Motor neuron (in vitro differentiated cells): ENCODE data around the gene MRAP2. TPM values are rescaled to one million over a fixed set of nuclear protein-coding genes. Genes with fewer than 3 reads are reported as not detected.

Experiments used
- ATAC-seq, 8 experiments: fragments of 200-7000 bp; cut with Tn5 transposase; replicated peaks in 6 of 8; 2 replicates each; pipeline ENCODE4 v1.8.0; 2021; ENCODE audit warnings: mild to moderate bottlenecking in 8 of 8, moderate library complexity in 8 of 8
- H3K27ac ChIP-seq, 2 donors: fragments of 250-450 bp; sonication (Bioruptor Pico); 2 replicates each; pipeline ENCODE4 v1.9.0; 2021; ENCODE audit warnings: antibody characterized with exemption in 2 of 2, mild to moderate bottlenecking in 2 of 2, moderate library complexity in 1 of 2
- H3K4me1 ChIP-seq, 2 donors: fragments of 250-450 bp; sonication (Bioruptor Pico); replicated peaks in 1 of 2; 2 replicates each; pipeline ENCODE4 v1.6.1; 2021; ENCODE audit warnings: antibody characterized with exemption in 2 of 2, mild to moderate bottlenecking in 2 of 2, moderate library complexity in 1 of 2
- H3K4me3 ChIP-seq, 5 donors: fragments of 250-450 bp; sonication (Bioruptor Pico); 2 replicates each; pipeline ENCODE4 v1.9.0; 2021; ENCODE audit warnings: antibody characterized with exemption in 5 of 5, mild to moderate bottlenecking in 5 of 5, moderate library complexity in 4 of 5
- WGBS, 10 experiments: fragments of 450-650 bp; shearing (Covaris generic); methylation state at CpG; one replicate each; pipeline ENCODE4 v1.0.0; 2022; 5-methylcytosine and 5-hydroxymethylcytosine counted together
- in situ Hi-C, 9 experiments: fragments of 400-800 bp; cut with MboI; loops; one replicate each; pipeline ENCODE4 v1.15.0; 2021; ENCODE audit warnings: low sequenced_read_pairs in 9 of 9, low pct_unique_long_range_greater_than_20kb in 2 of 9; ENCODE audit not compliant: unreplicated experiment in 9 of 9
- total RNA-seq, 8 experiments: library from RNA; unstranded; fragments of 300-600 nt; gene quantifications; 2 replicates each; pipeline versions ENCODE4 v1.2.3 to v1.2.4, GENCODE V29; 2022

MRAP2 gene
- 10 to 100 TPM in 1 of 8 experiments, 1 to 10 TPM in 4, under 1 TPM in 2, not detected in 1; 0.63 to 10.8 (median 1.8) TPM for total RNA-seq

- Histone ChIP-seq H3K4me3 (peak within 1 kb of the TSS; percentile 46 to 81 (median 60)), H3K27ac (no peak within 1 kb of the TSS), H3K4me1 (peaks cover 3 to 8% of the 10 kb centered on the region in 2 donors)
- WGBS, 10 experiments: 0 to 30% (median 0%) methylated on average over 1 to 14 of the region's 78 CpGs; no CpG with 5 or more reads in 2 of the 10 experiments
- in situ Hi-C loops: no loop called here
- peak; percentile 88 to 94 (median 90) for ATAC-seq
Observed at GRCh38 chr6:84033523-84034451, at the start of gene MRAP2. Gene MRAP2 (plus strand): TSS chr6:84033772. CDS start chr6:84055319, 21,547 bp downstream.

- Histone ChIP-seq H3K27ac (no peak overlapping the region), H3K4me1 (no peaks in the 10 kb centered on the region), H3K4me3 (no peak overlapping the region)
- 20 to 86% (median 45%) methylated on average over 1 of the region's 1 CpG; no CpG with 5 or more reads in 2 of the 10 experiments for WGBS, 10 experiments
- no peak for ATAC-seq
- in situ Hi-C loops: no loop called here
Observed at GRCh38 chr6:83984411-83984810, 49.2 kb upstream of the MRAP2 start.

GRCh38 chr6:83985308-83985713, 48.3 kb upstream of the MRAP2 start:
- Histone ChIP-seq H3K27ac (no peak overlapping the region), H3K4me1 (no peaks in the 10 kb centered on the region), H3K4me3 (no peak overlapping the region)
- 31 to 100% (median 93%) methylated on average over 1 of the region's 1 CpG; no CpG with 5 or more reads in 1 of the 10 experiments for WGBS, 10 experiments
- ATAC-seq: no peak
- in situ Hi-C loops: no loop called here

- no peak for ATAC-seq
- Histone ChIP-seq H3K4me3 (no peak overlapping the region), H3K4me1 (no peaks in the 10 kb centered on the region), H3K27ac (no peak overlapping the region)
- in situ Hi-C loops: no loop called here
Observed at GRCh38 chr6:83985715-83986114, 47.9 kb upstream of the MRAP2 start.

- no peak overlapping the region for H3K4me3 ChIP-seq
- H3K27ac ChIP-seq: no peak overlapping the region
- ATAC-seq: no peak
- in situ Hi-C loops: no loop called here
- peaks cover 7 to 10% of the 10 kb centered on the region in 2 donors for H3K4me1 ChIP-seq
Observed at GRCh38 chr6:83998021-83998584, 35.5 kb upstream of the MRAP2 start.

GRCh38 chr6:84001119-84001518, 32.5 kb upstream of the MRAP2 start:
- no peak for ATAC-seq
- Histone ChIP-seq H3K27ac (no peak overlapping the region), H3K4me1 (peaks cover 17 to 19% of the 10 kb centered on the region in 2 donors), H3K4me3 (no peak overlapping the region)
- in situ Hi-C loops: no loop called here
- WGBS, 10 experiments: 36 to 100% (median 96%) methylated on average over 1 to 3 of the region's 3 CpGs; no CpG with 5 or more reads in 3 of the 10 experiments

- 0 to 100% (median 82%) methylated on average over 1 to 2 of the region's 2 CpGs for WGBS, 10 experiments
- Histone ChIP-seq H3K4me3 (no peak overlapping the region), H3K4me1 (peaks cover 17 to 19% of the 10 kb centered on the region in 2 donors), H3K27ac (no peak overlapping the region)
- in situ Hi-C loops: no loop called here
- ATAC-seq: no peak
Observed at GRCh38 chr6:84002226-84002625, 31.3 kb upstream of the MRAP2 start.

GRCh38 chr6:84003131-84003530, 30.4 kb upstream of the MRAP2 start:
- Histone ChIP-seq H3K27ac (no peak overlapping the region), H3K4me3 (no peak overlapping the region), H3K4me1 (peaks cover 17 to 19% of the 10 kb centered on the region in 2 donors)
- in situ Hi-C loops: no loop called here
- peak in 5 of 8 experiments; percentile 89 to 96 (median 94) for ATAC-seq
- WGBS, 10 experiments: 0 to 25% (median 5%) methylated on average over 1 of the region's 1 CpG; no CpG with 5 or more reads in 4 of the 10 experiments

GRCh38 chr6:84003654-84004053, 29.9 kb upstream of the MRAP2 start:
- 5 to 72% (median 51%) methylated on average over 1 to 4 of the region's 4 CpGs for WGBS, 10 experiments
- H3K4me3 ChIP-seq: no peak overlapping the region
- H3K4me1 ChIP-seq: peaks cover 17 to 19% of the 10 kb centered on the region in 2 donors
- in situ Hi-C loops: no loop called here
- H3K27ac ChIP-seq: no peak overlapping the region
- peak in 5 of 8 experiments; percentile 8 to 52 (median 42) for ATAC-seq

- in situ Hi-C loops: no loop called here
- no peak for ATAC-seq
- Histone ChIP-seq H3K27ac (no peak overlapping the region), H3K4me1 (peaks cover 7 to 14% of the 10 kb centered on the region in 2 donors), H3K4me3 (no peak overlapping the region)
- 0 to 92% (median 82%) methylated on average over 1 to 4 of the region's 5 CpGs for WGBS, 10 experiments
Observed at GRCh38 chr6:84007871-84008270, 25.7 kb upstream of the MRAP2 start.

GRCh38 chr6:84013354-84013753, 20.2 kb upstream of the MRAP2 start:
- in situ Hi-C loops: no loop called here
- whole genome bisulfite sequencing, 10 experiments: 25 to 93% (median 85%) methylated on average over 1 to 2 of the region's 2 CpGs

GRCh38 chr6:84013931-84014330, 19.6 kb upstream of the MRAP2 start:
- Histone ChIP-seq H3K27ac (no peak overlapping the region), H3K4me3 (no peak overlapping the region), H3K4me1 (peaks cover 0 to 4% of the 10 kb centered on the region in 2 donors)
- in situ Hi-C loops: no loop called here
- WGBS, 10 experiments: 29 to 100% (median 77%) methylated on average over 1 to 3 of the region's 3 CpGs; no CpG with 5 or more reads in 1 of the 10 experiments
- ATAC-seq: peak in 1 of 8 experiments; percentile 8

More at GRCh38 chr6:84013354-84013753, 20.2 kb upstream of the MRAP2 start:
- no peak overlapping the region for H3K27ac ChIP-seq
- no peak for ATAC-seq
- no peak overlapping the region for H3K4me3 ChIP-seq
- H3K4me1 ChIP-seq: peaks cover 0 to 4% of the 10 kb centered on the region in 2 donors

GRCh38 chr6:84016029-84016428, 17.5 kb upstream of the MRAP2 start:
- peak in 1 of 8 experiments; percentile 57 for ATAC-seq
- 20 to 80% (median 44%) methylated on average over 1 of the region's 1 CpG; no CpG with 5 or more reads in 3 of the 10 experiments for WGBS, 10 experiments
- Histone ChIP-seq H3K27ac (no peak overlapping the region), H3K4me1 (peaks cover 0 to 4% of the 10 kb centered on the region in 2 donors), H3K4me3 (no peak overlapping the region)
- in situ Hi-C loops: no loop called here
